ENCODE results near the gene POU2AF3. TPM values are rescaled to one million over a fixed set of nuclear protein-coding genes. Genes with fewer than 3 reads are reported as not detected.

Gene POU2AF3
- total RNA-seq, 1 donor from 2014 or later: 0.72 TPM

- DNase-seq: no peak
Measured at GRCh38 chr11:111353776-111354600, 55.6 kb downstream of the POU2AF3 start.

- no peak for DNase-seq
Measured at GRCh38 chr11:111354601-111354891, 56.2 kb downstream of the POU2AF3 start.

GRCh38 chr11:111355101-111355500 is 56.8 kb downstream of the POU2AF3 start:
- no peak for DNase-seq

DNA sequence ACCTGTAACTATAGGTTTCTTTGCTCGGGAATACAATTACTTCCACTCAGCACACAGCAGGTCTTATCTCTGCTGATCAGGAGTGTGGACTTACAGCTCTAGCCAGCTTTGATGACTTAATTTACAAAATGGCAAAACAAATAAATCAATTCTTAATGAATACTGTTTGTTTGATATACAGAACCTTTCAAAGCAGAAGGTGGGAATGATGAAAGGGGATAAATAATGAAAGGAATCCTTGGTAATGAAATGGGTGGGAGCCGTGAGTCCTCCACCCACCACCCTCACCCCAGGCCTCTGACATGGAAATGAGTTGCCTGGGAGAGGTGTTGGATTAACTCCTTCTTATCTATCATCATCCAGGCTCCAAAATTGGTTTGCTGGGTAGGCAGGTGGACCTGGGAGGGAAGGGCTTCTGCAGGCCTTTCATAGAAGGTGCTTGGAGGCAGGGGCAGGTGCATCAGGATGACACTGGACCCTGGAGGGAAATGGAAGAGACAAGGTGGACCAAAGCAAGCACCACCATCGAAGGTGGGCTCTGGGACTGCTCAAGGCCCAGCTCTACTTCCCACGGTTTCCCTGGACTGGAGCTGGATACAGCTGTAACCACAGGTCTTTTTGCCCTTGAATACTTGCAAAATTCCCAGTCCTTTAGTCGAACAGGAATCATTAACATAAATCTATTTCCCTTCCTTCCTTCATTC is 57.8 kb downstream of the POU2AF3 start:
- DNase-seq: no peak

GRCh38 chr11:111356660-111357048 is 58.3 kb downstream of the POU2AF3 start:
- no peak for DNase-seq

- DNase-seq: no peak
Measured at GRCh38 chr11:111357150-111358037, 59.0 kb downstream of the POU2AF3 start.

Small RNAs within 50 kb of the gene (small RNA-seq; reads per million reads assigned to genes)
- gene MIR4491 (ENCODE audit: low replicate concordance): not detected

Other genes with a start within 250 kb of the POU2AF3 start
- 0.41 TPM for gene POU2AF2, start 52.8 kb upstream of the POU2AF3 start, total RNA-seq
- 0.72 TPM for gene POU2AF1, start 80.7 kb downstream of the POU2AF3 start, total RNA-seq
- 3.0 TPM for gene BTG4, start 213.8 kb downstream of the POU2AF3 start, total RNA-seq
- gene HOATZ, start 216.2 kb downstream of the POU2AF3 start, total RNA-seq: not detected
- gene LAYN, start 242.2 kb downstream of the POU2AF3 start, total RNA-seq: 21.1 TPM